ENCODE results near the gene COL27A1.

DNA sequence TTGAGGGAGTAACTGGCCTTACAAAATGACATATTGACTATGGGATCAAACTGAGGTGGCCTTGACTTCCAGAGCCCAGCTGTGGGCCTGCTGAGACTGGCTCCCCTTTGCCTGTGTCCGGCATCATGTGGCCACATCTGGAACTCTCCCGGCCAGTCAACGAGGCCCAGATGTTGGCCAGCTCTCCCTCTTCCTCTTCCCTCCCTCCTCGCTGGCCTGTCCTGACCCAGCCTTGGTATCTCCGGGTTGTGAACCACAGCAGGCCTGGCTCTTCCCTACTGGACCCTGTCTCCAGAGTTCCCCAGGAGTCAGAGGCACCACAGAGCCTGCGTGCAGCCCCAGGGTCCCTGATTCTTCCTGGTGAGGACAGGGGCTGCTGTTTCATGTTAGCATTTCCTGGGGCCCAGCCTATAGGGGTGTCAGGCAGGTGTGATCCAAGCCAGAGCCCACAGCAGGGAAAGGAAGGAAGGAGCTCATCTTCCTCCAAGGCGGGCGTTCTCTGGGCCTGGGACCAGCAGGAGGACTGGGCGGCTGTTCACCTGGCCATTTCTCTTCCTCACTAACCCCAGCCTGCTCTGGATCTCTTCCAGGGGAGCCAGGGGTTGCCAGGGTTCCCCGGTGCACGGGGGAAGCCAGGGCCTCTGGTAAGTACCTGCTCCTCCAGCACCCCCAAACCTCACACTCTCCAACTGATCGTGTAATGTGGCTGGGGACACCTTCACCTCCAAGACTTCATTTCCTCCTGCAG lies 81.2 kb downstream of the COL27A1 start:
- no peak for TF ChIP-seq POLR2A (IDR thresholded peaks at IDR 0.05; ENCODE audit: low read depth, low read length)
- no peak for TF ChIP-seq POLR2AphosphoS5 (IDR thresholded peaks at IDR 0.05; ENCODE audit: low read depth, low read length)

Data from GM12892 (cell line).